ENCODE data around the gene FHL2.

The FHL2 gene

GRCh38 chr2:105422801-105423200 is 23.9 kb upstream of the FHL2 start:
- DNase-seq (ENCODE audit: low read depth in 2 of 2), result no peak

- DNase-seq (ENCODE audit: low read depth in 2 of 2), result no peak
Measured at GRCh38 chr2:105421053-105421452, 22.2 kb upstream of the FHL2 start.

- DNase-seq (ENCODE audit: low read depth in 2 of 2), result no peak
Measured at GRCh38 chr2:105418522-105418921, 19.7 kb upstream of the FHL2 start.

- DNase-seq (ENCODE audit: low read depth in 2 of 2), result no peak
Measured at GRCh38 chr2:105417857-105418436, 19.1 kb upstream of the FHL2 start.

- DNase-seq (ENCODE audit: low read depth in 2 of 2), result no peak
Measured at GRCh38 chr2:105416156-105416555, 17.3 kb upstream of the FHL2 start.

- no peak for DNase-seq (ENCODE audit: low read depth in 2 of 2)
Measured at GRCh38 chr2:105415007-105415406, 16.2 kb upstream of the FHL2 start.

- no peak for DNase-seq (ENCODE audit: low read depth in 2 of 2)
Measured at GRCh38 chr2:105413206-105413605, 14.4 kb upstream of the FHL2 start.

- no peak for DNase-seq (ENCODE audit: low read depth in 2 of 2)
Measured at GRCh38 chr2:105412584-105412983, 13.7 kb upstream of the FHL2 start.

- no peak for DNase-seq (ENCODE audit: low read depth in 2 of 2)
Measured at GRCh38 chr2:105411720-105412407, 13.0 kb upstream of the FHL2 start.

GRCh38 chr2:105410554-105410953 is 11.7 kb upstream of the FHL2 start:
- no peak for DNase-seq (ENCODE audit: low read depth in 2 of 2)

GRCh38 chr2:105409717-105410116 is 10.9 kb upstream of the FHL2 start:
- DNase-seq (ENCODE audit: low read depth in 2 of 2), result no peak

GRCh38 chr2:105407946-105408743 is 9.3 kb upstream of the FHL2 start:
- no peak for DNase-seq (ENCODE audit: low read depth in 2 of 2)

GRCh38 chr2:105406221-105406620 is 7.4 kb upstream of the FHL2 start:
- DNase-seq (ENCODE audit: low read depth in 2 of 2), result no peak

- no peak for DNase-seq (ENCODE audit: low read depth in 2 of 2)
Measured at GRCh38 chr2:105405291-105405690, 6.4 kb upstream of the FHL2 start.

- no peak for DNase-seq (ENCODE audit: low read depth in 2 of 2)
Measured at GRCh38 chr2:105404736-105405135, 5.9 kb upstream of the FHL2 start.

- DNase-seq (ENCODE audit: low read depth in 2 of 2), result no peak
Measured at GRCh38 chr2:105403783-105404698, 5.2 kb upstream of the FHL2 start.

- DNase-seq (ENCODE audit: low read depth in 2 of 2), result no peak
Measured at GRCh38 chr2:105403241-105403782, 4.5 kb upstream of the FHL2 start.

GRCh38 chr2:105402809-105403208 is 4.0 kb upstream of the FHL2 start:
- no peak for DNase-seq (ENCODE audit: low read depth in 2 of 2)

GRCh38 chr2:105401867-105402266 is 3.0 kb upstream of the FHL2 start:
- no peak for DNase-seq (ENCODE audit: low read depth in 2 of 2)

- no peak for DNase-seq (ENCODE audit: low read depth in 2 of 2)
Measured at GRCh38 chr2:105400138-105400540, 1.3 kb upstream of the FHL2 start.

GRCh38 chr2:105399207-105399861 is 483 bp upstream of the FHL2 start:
- DNase-seq (ENCODE audit: low read depth in 2 of 2), result no peak
